HL-60/S4 treated with retinoic acid at 250 ng/mL for 4 days and 3 days (cell line): ENCODE data around the gene BCO2.

Source experiments
- in situ Hi-C: fragments of 300-500 bp; cut with MboI; formaldehyde crosslinking; loops from 2 replicates; pipeline ENCODE4 v1.7.0; 2022; ENCODE audit warnings: low sequenced_read_pairs

The BCO2 gene

GRCh38 chr11:112212710-112213109 lies 37.4 kb downstream of the BCO2 start:
- in situ Hi-C loops: loop anchor here (25.0 kb wide), 1 partner anchor 1075 kb away; no protein-coding TSS in a partner anchor

- in situ Hi-C loops: loop anchor here (25.0 kb wide), 1 partner anchor 1074 kb away; no protein-coding TSS in a partner anchor
Measured at GRCh38 chr11:112213753-112214152, 38.4 kb downstream of the BCO2 start.

GRCh38 chr11:112215621-112216020 lies 40.3 kb downstream of the BCO2 start:
- in situ Hi-C loops: loop anchor here (25.0 kb wide), 1 partner anchor 1072 kb away; no protein-coding TSS in a partner anchor

GRCh38 chr11:112216561-112217105 lies 41.3 kb downstream of the BCO2 start:
- in situ Hi-C loops: loop anchor here (25.0 kb wide), 1 partner anchor 1071 kb away; no protein-coding TSS in a partner anchor

GRCh38 chr11:112219476-112220232 lies 44.3 kb downstream of the BCO2 start:
- in situ Hi-C loops: loop anchor here (5.0 to 25.0 kb wide), 2 partner anchors 58 to 1068 kb away; no protein-coding TSS in a partner anchor

- in situ Hi-C loops: loop anchor here (5.0 to 25.0 kb wide), 2 partner anchors 56 to 1066 kb away; no protein-coding TSS in a partner anchor
Measured at GRCh38 chr11:112221274-112221835, 46.0 kb downstream of the BCO2 start.

- in situ Hi-C loops: loop anchor here (5.0 to 25.0 kb wide), 2 partner anchors 55 to 1065 kb away; no protein-coding TSS in a partner anchor
Measured at GRCh38 chr11:112222303-112222702, 47.0 kb downstream of the BCO2 start.

- in situ Hi-C loops: loop anchor here (5.0 to 25.0 kb wide), 2 partner anchors 54 to 1064 kb away; no protein-coding TSS in a partner anchor
Measured at GRCh38 chr11:112223121-112223520, 47.8 kb downstream of the BCO2 start.

- in situ Hi-C loops: loop anchor here (5.0 to 25.0 kb wide), 2 partner anchors 53 to 1063 kb away; no protein-coding TSS in a partner anchor
Measured at GRCh38 chr11:112223754-112224532, 48.6 kb downstream of the BCO2 start.

- in situ Hi-C loops: no loop called here
Measured at GRCh38 chr11:112225753-112226061, 50.4 kb downstream of the BCO2 start.

- in situ Hi-C loops: no loop called here
Measured at GRCh38 chr11:112226062-112226830, 50.9 kb downstream of the BCO2 start, which contains the start of gene PTS. TSS of gene PTS (plus strand) at chr11:112226428. CDS start at chr11:112226444, 16 bp downstream.

GRCh38 chr11:112226831-112227401 lies 51.6 kb downstream of the BCO2 start:
- in situ Hi-C loops: no loop called here

GRCh38 chr11:112227471-112227870 lies 52.2 kb downstream of the BCO2 start:
- in situ Hi-C loops: no loop called here

- in situ Hi-C loops: no loop called here
Measured at GRCh38 chr11:112228706-112229105, 53.4 kb downstream of the BCO2 start.

GRCh38 chr11:112229159-112229558 lies 53.8 kb downstream of the BCO2 start:
- in situ Hi-C loops: no loop called here

GRCh38 chr11:112229746-112230433 lies 54.6 kb downstream of the BCO2 start:
- in situ Hi-C loops: no loop called here

GRCh38 chr11:112231952-112232351 lies 56.6 kb downstream of the BCO2 start:
- in situ Hi-C loops: no loop called here

GRCh38 chr11:112235750-112236390 lies 60.6 kb downstream of the BCO2 start:
- in situ Hi-C loops: no loop called here

GRCh38 chr11:112237451-112237850 lies 62.1 kb downstream of the BCO2 start:
- in situ Hi-C loops: no loop called here
